HG02763 (cell line): Measurements from ENCODE around the gene NDUFAF8.

Source experiments
- ATAC-seq: cut with Tn5 transposase; IDR thresholded peaks from one replicate; pipeline ENCODE4 v1.9.1; 2021; ENCODE audit warnings: mild to moderate bottlenecking, moderate library complexity; ENCODE audit not compliant: unreplicated experiment

Gene NDUFAF8

DNA sequence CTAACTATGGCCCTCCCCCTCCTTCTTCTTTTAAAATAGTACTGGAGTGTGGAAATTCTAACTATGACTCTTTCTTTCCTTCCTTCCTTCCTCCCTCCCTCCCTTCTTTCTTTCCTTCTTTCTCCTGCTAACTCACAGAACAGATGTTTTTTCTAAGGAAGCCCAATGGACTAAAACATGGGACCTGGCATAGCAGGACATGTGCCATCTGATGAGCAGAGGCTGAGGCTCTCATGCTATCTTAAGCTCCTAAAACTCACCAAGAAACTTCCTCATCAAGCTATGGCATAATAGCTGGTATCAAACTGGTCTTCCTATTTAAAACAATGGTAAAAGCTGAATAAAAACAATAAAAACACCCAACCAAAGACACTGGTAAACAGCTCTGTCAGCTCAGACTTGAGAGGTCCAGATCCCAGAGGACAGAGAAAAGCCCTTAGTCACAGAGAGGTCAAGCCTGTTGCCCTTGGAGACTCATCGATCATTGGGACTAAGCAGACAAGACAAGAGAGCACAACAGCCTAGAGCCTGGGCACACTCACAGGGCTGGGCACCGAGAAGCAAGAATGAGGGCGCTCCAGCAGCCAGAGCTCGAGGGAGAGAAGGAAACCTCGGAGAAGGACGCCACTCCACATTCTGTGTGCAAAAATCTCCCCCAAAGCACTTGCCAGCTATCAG is 28.4 kb downstream of the NDUFAF8 start:
- ATAC-seq, result no peak

DNA sequence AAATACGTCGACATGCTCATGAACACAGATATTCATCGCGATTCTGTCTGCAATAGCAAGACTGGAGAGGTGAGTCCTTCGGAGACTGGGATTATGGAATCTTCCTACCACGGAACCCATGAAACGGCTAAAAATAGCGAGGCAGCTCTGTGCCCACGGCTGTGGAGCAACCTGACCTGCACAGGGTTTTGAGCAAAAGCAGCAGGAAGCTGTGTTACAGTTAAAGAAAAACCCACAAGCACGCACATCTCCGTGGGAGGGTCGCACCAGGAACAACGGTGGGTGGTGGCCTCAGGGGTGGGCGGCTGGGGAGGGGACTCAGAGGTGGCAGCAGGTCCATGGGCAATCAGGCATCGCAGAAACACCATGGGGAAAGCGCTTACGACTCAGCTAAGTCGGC is 31.2 kb downstream of the NDUFAF8 start:
- no peak for ATAC-seq

DNA sequence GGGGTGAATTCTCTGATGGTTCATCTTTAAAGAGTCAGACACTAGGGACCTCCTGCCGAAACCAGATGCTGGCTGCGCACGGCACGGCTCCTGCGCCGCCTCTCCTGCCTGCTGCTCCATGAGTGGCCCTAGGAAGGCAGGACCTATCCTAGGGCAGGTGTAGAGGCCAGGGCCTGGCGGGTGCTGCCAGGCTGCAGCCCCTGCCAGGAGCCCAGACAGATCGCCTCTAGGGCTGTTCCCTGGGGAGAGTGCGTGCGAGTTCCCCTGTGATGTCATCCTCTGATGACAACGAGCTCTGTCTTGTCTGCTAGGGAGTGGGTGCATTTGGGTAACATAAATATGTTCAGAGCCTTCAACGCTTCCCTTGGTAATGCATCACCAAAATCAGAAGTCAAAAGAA is 32.1 kb downstream of the NDUFAF8 start:
- no peak for ATAC-seq

DNA sequence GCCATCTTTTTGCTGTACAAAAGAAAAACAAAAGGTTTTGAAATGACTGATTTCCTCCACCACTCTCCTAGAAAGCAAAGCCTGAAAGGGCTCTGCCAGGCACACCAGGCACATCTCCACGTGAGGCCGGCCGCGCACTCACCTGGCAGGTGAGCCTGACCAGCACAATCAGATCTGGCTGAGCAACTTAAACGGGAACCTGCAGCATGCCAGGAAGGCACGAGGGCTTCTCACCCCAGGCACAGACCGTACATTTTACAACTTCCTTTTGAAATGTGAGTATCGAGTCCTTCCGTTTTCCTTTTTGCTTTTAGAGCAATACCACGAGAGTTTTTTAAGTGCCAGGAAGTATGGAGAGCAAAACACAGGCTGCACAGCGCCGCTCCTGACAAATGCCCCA is 33.5 kb downstream of the NDUFAF8 start:
- no peak for ATAC-seq

DNA sequence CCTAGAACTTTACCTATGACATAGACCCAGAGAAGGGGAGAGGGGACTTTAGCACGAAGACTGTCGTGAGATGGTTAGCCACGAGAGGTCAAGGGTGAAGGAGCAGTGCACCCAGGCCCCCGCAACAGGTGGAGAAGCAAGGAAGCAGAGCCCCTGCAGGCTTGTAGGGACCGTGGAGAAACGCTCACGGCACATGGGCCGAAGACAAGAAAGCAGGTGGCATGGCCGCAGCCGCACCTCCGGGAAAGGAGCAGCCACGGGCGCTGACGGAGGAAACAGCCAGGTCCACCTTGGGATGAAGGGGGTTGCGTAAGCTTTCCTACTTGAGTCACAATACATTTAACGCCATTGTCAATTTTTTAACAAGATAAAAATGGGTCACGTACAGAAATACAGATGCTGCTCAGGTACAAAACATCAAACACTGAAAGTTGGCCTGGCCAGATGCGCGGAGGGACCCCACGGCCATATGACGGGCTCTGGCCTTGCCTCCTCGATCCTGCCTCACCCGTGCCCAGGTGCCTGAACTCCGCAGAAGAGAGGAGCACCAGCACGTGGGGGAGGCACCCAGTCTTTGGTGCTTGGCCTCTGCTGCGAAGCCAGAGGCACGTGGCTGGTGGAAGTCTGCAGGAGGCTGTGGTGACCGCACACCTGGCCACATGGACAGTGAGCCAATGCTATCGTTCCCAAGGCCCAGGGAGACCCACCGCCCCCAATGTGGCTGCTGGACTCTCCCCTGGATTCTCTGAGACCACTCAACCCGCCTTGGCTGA is 34.8 kb downstream of the NDUFAF8 start:
- ATAC-seq, result no peak

DNA sequence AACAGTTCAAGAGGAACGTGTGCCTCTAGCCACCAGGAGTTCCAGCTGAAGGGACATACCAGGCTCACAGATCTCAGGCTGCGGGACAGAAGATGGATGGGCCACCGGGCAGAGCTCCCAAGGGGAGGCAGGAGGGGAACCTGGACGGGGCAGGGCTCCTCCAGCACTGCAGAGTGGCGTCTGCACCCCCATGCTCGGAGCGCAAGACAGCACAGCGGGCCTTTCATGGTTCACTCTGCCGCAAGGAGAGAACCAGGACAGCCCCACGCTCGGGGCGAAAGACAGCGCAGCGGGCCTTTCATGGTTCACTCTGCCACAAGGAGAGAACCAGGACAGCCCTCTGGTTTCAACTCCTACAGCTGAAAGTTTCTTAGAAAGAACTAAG is 35.3 kb downstream of the NDUFAF8 start:
- no peak for ATAC-seq

DNA sequence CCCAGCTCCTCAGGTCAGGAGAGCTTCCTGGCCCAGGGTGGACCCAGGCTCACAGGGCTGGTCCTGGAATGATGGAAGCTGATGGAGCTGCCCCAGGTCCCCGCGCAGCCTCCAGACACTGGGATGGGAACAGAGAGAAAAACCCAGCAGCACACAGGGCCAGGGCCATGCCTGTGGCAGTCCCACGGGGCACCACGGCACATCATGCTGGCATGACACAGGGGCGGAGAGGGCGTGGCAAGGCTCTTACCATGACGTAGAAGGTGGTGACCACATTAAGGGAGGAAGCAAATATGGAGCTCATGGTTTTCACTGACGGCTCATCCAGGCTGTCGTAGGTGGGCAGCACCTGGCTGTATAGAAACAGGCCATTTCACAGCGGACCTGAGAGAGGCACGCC is 37.7 kb downstream of the NDUFAF8 start:
- no peak for ATAC-seq

DNA sequence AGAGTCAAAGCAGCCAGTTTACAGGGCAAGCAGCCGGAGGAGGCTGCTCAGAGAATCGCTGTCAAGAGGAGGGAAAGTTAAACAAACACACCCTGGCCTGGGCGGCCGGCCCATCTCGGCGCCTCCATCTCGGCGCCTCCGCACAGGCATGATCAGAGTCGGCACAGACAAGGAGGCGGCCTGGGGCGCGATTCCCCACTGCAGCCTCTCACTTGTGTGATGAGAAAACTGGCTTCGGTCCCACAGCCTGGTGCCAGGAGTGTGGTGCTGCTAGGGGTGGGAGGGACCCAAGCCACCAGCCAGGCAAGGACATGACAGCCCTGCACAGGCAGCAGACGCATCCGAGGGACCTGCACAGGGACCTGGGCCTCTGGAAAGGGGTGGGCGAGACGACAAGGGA is 38.3 kb downstream of the NDUFAF8 start:
- ATAC-seq, result no peak

DNA sequence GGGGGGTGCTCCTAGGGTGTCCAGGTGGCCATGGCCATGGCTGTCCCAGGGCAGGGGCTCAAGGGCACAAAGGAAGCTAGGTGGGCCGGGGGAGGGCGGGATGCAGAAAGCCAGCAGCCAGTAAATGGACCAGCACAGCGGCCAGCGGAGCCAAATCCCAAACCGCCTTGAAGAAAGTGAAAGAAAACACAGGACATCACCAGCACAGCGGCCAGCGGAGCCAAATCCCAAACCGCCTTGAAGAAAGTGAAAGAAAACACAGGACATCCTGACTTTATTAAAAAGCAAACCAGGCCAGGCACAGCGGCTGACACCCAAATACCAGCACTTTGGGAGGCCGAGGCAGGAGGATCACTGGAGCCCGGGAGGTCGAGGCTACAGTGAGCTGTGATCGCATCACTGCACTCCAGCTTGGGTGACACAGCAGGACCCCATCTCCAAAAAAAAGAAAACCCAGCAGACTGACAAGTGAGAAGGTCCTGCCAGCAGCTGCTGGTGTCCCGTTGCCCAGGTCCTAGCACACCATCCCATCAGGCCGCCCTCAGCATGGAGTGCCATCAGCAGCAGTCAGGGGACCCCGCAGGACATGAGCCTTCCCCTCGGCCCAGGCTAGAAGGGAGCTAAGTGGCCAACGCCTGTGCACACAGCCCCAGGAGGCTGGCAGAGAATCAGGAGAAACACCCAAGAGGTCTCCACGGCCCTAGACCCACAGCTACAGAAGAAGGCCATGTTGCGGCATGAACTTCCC is 39.0 kb downstream of the NDUFAF8 start:
- ATAC-seq, result no peak

DNA sequence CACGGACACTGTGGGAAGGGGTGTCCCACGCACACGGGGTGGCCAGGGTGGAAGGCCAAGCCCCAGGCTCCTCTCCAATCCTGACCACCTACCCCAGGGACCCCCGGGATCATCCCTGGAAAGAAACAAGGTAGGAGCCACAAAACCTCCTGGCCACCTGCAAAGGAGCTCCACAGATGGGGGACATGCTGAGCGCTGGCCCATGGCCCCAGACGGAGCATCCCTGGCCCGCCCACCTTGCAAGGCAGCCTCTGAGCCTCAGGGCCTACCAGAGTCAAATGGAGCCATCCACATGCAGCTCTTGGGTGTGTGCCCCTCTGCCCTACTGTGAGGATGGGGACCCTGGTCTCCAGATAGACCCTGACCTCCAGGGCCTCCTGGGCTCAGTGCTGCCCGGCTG is 39.7 kb downstream of the NDUFAF8 start:
- no peak for ATAC-seq

DNA sequence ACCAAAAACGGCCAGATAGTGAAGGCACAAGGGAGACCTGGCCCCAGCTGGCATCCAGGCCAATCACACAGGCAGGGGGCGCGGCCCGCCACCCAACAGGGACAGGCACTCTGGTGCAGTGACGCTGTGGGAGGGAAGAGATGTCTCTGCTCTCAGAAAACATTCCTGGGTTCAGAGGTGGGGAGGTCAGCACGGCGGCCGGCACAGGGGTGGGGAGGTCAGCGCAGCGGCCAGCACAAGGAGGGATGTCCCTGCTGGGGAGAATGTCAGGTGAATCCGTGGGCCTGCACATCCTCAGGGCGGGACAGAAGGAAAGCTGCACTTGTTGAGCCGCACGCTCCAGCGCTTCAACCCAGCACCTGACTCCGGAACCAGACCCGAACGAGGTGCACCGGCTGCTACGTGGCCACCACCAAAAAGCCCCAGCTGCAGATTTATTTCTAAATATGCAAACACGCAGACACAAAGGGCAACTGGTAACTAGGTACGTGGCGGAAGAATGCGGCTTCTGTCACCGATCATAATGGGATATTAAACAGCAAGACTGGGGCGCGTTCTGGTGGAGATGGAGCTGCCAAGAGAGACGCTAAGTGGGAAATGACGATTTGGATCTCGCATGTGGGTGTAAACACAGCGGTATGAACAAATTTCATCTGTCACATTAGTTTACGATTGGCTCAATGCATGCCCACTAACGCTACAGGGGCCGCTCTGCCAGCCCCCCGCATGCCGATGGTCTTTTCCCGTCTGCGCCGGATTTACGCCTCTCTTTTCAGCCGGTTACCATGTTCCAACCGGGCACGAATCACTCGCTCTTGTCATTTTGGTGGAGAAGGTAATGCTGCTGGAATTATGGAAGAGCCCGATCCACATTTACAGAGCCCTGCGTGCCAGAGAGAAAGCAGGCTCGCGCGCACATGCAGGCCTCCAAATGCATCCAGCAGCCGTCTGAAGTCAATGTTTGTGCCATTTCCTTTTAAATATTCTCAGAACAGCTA is 40.5 kb downstream of the NDUFAF8 start:
- no peak for ATAC-seq

DNA sequence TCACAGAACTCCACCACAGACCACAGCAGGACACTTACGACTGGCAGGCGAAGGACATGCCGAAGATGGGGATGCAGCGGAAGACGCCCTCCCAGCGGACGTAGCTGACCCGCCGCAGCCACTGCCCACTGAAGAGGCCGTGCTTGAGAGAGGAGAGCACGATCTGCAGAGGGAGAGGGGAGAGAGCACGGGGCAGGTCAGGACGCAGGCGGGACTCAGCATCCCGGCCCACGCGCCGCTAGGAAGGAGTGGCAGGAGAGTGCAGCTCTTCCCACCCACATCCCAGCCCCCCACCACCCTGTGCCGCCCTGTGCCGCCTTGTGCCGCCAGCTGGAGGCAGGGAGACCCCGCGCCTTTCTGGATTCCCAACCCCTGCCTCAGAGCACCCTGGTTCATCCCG is 41.5 kb downstream of the NDUFAF8 start:
- no peak for ATAC-seq

DNA sequence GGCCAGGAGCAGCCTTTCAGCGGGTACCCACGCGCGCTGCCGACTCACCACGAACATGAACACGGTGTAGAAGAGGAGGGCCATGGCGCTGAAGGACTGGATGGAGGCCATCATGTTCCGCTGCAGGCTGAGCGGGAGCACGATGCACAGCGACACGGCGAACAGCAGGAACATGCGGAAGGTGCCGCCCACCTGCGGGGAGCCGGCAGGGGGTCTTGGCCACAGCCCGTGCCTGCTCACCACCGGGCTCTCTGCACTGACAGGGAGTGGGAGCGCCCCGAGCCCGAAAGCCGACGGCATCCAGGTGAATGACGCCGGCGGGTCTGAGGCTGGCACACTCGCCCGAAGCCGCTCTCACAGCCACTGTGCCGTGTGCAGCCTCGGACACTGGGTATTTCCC is 43.0 kb downstream of the NDUFAF8 start:
- ATAC-seq, result no peak

DNA sequence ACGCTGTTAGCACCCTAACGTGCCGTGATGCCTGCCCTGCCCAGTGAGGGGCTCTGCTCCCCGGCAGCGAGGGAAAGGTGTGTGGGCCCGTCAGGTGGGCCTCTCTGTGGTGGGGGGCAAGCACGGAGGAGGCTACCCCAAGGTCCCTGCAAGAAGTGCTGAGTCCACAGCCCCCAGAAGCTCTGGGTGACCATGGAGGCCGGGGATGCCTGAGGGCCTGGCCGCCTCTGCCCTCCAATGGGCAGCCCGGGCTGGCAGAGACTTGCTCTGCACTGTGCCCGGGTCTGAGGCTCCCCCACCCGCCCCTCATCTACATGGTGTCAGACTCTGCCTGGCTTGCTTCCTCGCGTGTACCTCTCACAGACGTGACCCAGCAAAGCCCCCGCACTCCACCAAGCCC is 43.8 kb downstream of the NDUFAF8 start:
- ATAC-seq, result no peak

DNA sequence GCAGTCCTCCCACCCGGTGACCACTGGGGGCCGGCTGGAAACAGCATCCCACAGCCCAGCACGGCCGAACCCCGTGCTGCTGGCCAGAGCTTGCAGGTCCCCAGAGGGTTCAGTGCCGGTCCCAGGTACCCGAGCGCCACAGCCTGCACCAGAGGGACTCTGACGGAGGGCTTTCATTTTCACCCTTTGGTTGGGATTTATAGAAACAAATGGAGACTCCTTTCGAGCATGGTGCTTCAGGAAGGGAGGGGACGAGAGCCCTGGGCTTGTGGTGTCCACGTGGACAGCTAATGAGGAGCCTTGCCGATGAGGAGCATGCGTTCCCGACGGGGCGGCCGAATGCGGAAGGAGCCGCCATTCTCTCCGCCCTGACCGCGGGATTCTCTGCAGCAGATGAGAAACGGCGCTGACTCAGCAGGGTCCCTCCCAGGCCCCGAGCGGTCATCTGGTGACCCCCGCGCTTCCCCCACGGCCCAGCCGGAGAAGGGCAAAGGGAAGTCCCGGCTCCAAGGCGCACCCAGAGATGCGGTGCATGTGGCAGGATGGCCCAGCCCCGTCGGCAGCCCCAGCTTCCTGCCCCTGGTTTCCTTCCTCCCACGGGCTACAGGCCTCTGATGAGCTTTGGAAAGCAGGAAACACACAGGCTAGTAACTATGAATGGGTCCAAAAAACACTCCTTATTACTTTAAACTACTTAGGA is 46.2 kb downstream of the NDUFAF8 start:
- no peak for ATAC-seq

DNA sequence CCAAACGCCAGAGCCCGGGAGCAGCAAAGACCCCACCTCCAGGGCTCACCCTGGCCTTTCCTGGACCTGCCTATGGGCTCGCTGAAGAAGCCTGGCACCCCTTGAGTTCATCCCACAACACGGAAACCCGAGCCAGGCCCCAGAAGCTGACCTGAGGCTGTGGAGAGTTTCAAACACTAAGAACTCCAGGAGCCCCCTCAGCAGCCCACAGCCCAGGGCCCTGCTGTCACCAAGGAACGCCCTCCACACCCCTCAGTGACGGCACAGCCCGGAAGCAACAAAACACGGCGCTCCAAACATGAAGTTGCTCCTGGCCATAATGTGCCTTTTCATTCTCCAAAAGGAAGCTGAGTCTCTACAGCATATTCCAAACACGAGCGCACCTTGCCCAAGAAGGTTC is 46.8 kb downstream of the NDUFAF8 start:
- ATAC-seq, result no peak

DNA sequence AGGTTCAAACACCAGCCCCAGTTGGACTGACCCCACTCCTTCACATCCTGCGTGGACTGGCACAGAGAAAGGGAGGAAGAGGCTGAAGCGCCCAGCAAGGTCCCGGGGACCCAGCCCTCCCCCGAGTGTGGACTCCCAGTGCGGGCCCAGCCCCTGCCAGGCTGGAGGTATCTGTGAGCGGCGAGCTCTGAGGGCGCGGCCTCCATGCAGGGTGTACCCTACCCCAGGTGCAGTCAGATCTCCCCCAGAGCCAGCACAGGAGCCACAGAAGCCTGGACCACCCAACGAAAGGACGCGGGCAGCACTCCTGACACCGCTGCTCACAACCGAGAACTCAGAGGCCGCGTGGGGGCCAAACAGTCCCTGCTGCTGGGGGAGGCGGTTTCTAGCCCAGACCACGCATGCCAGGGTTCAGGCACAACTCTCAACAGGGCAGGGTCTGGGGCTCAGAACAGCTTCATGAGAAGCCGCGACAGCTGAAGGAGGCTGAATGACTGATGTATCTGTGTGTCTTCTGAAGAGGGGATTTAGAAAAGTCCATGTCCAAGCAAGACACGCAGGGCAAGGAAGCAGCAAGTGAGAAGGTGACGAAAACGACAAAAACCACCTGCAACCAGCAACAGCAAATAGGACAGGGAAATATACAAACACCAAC is 47.5 kb downstream of the NDUFAF8 start:
- ATAC-seq, result no peak

DNA sequence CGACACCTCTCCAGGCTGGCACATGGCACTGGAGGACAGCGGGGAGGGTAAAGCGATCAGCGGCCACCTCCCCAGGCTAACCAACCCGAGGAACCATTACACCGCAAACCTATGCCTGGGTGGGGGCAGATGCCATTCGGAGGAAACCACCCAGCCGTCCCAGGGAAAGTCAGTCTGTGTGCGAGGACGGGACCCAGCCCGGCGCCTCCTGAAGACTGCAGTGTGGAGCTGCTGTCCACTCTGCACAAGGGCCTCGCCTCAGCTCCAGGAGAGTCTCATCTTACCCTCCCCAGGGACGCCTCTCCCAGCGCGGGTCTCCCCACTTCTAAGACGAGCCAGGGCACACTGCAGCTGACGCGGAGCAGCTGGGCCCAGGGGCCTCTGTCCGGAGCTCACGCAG is 48.0 kb downstream of the NDUFAF8 start:
- ATAC-seq, result no peak

DNA sequence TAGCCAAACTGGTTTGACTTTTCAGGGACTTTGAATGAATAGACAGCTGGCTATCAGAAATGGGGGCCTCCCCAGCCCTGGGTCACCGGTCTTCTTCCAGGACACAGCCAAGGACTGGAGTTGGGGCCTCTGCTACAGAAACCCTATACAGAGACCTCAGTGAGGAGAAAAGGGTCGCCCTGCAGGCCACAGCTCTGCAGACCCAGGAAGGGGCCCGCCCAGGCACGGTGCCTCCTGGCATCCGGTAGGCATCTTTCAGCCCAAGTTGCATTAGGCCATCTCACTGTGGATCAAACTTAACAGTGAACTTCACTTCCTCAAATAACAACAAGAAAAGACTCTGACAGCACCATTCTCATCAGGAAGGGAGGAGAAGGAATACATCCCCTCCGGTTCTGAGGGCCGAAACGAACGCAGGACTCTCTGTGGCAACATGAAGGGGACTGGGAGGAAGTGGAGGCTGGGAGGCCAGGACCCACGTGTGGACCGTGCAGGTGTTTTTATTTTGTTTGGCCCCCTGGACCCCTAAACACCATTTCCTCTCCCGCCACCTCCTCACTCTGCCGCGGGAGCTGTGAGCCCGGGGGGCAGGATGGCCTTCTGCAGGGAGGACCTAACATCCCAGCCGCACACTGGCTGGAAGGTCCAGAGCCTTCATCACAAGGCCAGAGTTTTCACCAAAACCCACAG is 48.8 kb downstream of the NDUFAF8 start:
- no peak for ATAC-seq
